GM23248 (cell line): ENCODE measurements around the gene TRIM72. TPM values are rescaled to one million over a fixed set of nuclear protein-coding genes. Genes with fewer than 3 reads are reported as not detected.

Experiments
- DNase-seq: peaks from one replicate; pipeline ENCODE4 v3.0.0-alpha.2; 2015
- H2AFZ ChIP-seq: fragments of 200-600 bp; sonication (generic); 2 replicates; pipeline ENCODE4 v1.6.1; 2016; ENCODE audit warnings: antibody characterized with exemption
- H3F3A ChIP-seq: fragments of 200-600 bp; sonication (generic); 2 replicates; pipeline ENCODE4 v1.6.1; 2016; ENCODE audit warnings: mild to moderate bottlenecking, antibody characterized with exemption, mixed run types; ENCODE audit not compliant: insufficient read depth
- H3K27ac ChIP-seq: fragments of 200-600 bp; sonication (generic); 2 replicates; pipeline ENCODE4 v1.5.1; 2016; ENCODE audit warnings: mild to moderate bottlenecking
- H3K27me3 ChIP-seq: fragments of 200-600 bp; sonication (generic); replicated peaks from 2 replicates; pipeline ENCODE4 v1.6.1; 2016; ENCODE audit warnings: mild to moderate bottlenecking; ENCODE audit not compliant: insufficient read depth
- H3K36me3 ChIP-seq: fragments of 200-600 bp; sonication (generic); 2 replicates; pipeline ENCODE4 v1.6.1; 2016; ENCODE audit warnings: low read depth, mild to moderate bottlenecking
- H3K4me1 ChIP-seq: fragments of 200-600 bp; sonication (generic); 2 replicates; pipeline ENCODE4 v1.6.1; 2016; ENCODE audit warnings: mild to moderate bottlenecking; ENCODE audit not compliant: insufficient read depth
- H3K4me2 ChIP-seq: fragments of 200-600 bp; sonication (generic); one replicate; pipeline ENCODE4 v1.6.1; 2016; ENCODE audit warnings: mild to moderate bottlenecking; ENCODE audit not compliant: unreplicated experiment
- H3K4me3 ChIP-seq: fragments of 200-600 bp; sonication (generic); 2 replicates; pipeline ENCODE4 v1.5.1; 2016; ENCODE audit warnings: mild to moderate bottlenecking
- H3K79me2 ChIP-seq: fragments of 200-600 bp; sonication (generic); 2 replicates; pipeline ENCODE4 v1.6.1; 2016; ENCODE audit warnings: mild to moderate bottlenecking; ENCODE audit not compliant: insufficient read depth
- H3K9ac ChIP-seq: fragments of 200-600 bp; sonication (generic); 2 replicates; pipeline ENCODE4 v1.6.1; 2016; ENCODE audit warnings: mild to moderate bottlenecking
- H3K9me2 ChIP-seq: fragments of 200-600 bp; sonication (generic); 2 replicates; pipeline ENCODE4 v1.6.1; 2016; ENCODE audit warnings: mixed run types, mild to moderate bottlenecking, moderate library complexity; ENCODE audit not compliant: insufficient read depth
- H3K9me3 ChIP-seq: fragments of 200-600 bp; sonication (generic); one replicate; pipeline ENCODE4 v1.6.1; 2017; ENCODE audit warnings: low read depth
- H4K20me1 ChIP-seq: fragments of 200-600 bp; sonication (generic); 2 replicates; pipeline ENCODE4 v1.6.0; 2016; ENCODE audit not compliant: insufficient read depth
- EZH2 ChIP-seq: fragments of 200-600 bp; sonication (generic); IDR thresholded peaks from 2 replicates; pipeline ENCODE4 v1.6.1; 2018; ENCODE audit warnings: antibody characterized with exemption, mild to moderate bottlenecking; ENCODE audit not compliant: insufficient read depth, poor library complexity, severe bottlenecking
- EZH2phosphoT487 ChIP-seq: fragments of 200-600 bp; sonication (generic); IDR thresholded peaks from 2 replicates; pipeline ENCODE4 v1.6.1; 2018; ENCODE audit warnings: antibody characterized with exemption, moderate library complexity, mild to moderate bottlenecking, low read depth; ENCODE audit not compliant: insufficient read depth
- WGBS, 2 experiments: methylation state at CpG; one replicate each; pipeline ENCODE4 v1.1.6; 2015 to 2017; ENCODE audit warnings: low lambda C conversion rate in 2 of 2, low coverage in 1 of 2; ENCODE audit errors: missing lambda C conversion rate in 2 of 2; 5-methylcytosine and 5-hydroxymethylcytosine counted together
- in situ Hi-C: fragments of 300-500 bp; cut with MboI; formaldehyde crosslinking; loops from 2 replicates; pipeline ENCODE4 v1.15.0; 2020
- polyA plus RNA-seq: library from polyadenylated mRNA; unstranded; fragments of >200 nt; fragmentation: Nextera tagmentation; extraction: Ambion mirVana; gene quantifications from 2 replicates; pipeline ENCODE4 v1.2.1, GENCODE V29; 2016
- total RNA-seq: library from RNA; depleted of rRNA; stranded (reverse); fragments of >200 nt; shearing (Covaris generic); gene quantifications from 2 replicates; pipeline ENCODE4 v1.2.3, GENCODE V29; 2014

The TRIM72 gene
- total and polyA plus RNA-seq, 2 experiments from 2014 or later = not detected

DNA sequence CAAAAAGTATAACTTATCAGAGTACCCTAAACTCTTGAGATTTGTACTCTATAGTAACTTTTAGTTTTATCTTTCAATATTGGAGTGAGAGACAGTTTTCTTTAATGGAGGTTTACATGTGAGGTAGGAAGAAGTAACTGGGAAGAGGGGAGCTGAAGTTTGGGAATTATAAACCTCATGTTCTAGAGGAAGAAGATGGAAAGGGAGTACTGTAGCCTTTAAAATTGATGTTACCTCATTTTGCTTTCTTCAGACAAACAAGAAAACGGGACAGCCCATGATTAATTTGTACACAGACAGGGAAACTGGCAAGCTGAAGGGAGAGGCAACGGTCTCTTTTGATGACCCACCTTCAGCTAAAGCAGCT lies 24.5 kb upstream of the TRIM72 start:
- Histone ChIP-seq H3K9ac (no peak overlapping the region), H3K9me2 (no peaks in the 10 kb centered on the region), H4K20me1 (peaks cover 19% of the 10 kb centered on the region), H3K36me3 (peaks cover 100% of the 10 kb centered on the region), H3K27me3 (no peaks in the 10 kb centered on the region), H3K4me2 (no peak overlapping the region), H3F3A (peaks cover 93% of the 10 kb centered on the region), H3K4me1 (no peaks in the 10 kb centered on the region), H3K4me3 (no peak overlapping the region), H3K27ac (0 out of 2 replicates have a peak overlapping the region, but pooled peaks have one; percentile 0), H3K9me3 (no peaks in the 10 kb centered on the region), H3K79me2 (peaks cover 97% of the 10 kb centered on the region), H2AFZ (no peak overlapping the region)
- in situ Hi-C loops = no loop called here
- 54 to 62% methylated on average over 2 of the region's 2 CpGs for WGBS, 2 experiments
- TF ChIP-seq EZH2phosphoT487 (no peak), EZH2 (no peak)
- DNase-seq = no peak

DNA sequence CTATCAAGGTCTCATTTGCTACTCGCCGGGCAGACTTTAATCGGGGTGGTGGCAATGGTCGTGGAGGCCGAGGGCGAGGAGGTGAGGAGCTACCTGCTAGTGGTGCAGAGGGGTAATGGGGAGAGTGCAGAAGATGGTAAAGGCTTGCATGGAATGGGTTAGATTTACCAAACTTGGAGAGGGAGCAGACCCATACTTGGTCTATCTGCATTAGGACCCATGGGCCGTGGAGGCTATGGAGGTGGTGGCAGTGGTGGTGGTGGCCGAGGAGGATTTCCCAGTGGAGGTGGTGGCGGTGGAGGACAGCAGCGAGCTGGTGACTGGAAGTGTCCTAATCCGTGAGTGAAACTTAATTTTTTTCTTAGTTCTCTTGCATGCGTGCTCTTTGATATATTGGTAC lies 23.9 kb upstream of the TRIM72 start:
- H3K4me3 ChIP-seq = no peak overlapping the region
- 91% methylated on average over 12 of the region's 12 CpGs for WGBS, 2 experiments
- H3K9me3 ChIP-seq = no peaks in the 10 kb centered on the region
- TF ChIP-seq EZH2phosphoT487 (no peak), EZH2 (no peak)
- H3K27ac ChIP-seq = no peak overlapping the region
- H3K4me2 ChIP-seq = no peak overlapping the region
- no peaks in the 10 kb centered on the region for H3K4me1 ChIP-seq
- peaks cover 100% of the 10 kb centered on the region for H3F3A ChIP-seq
- no peak overlapping the region for H3K9ac ChIP-seq
- H2AFZ ChIP-seq = no peak overlapping the region
- peaks cover 100% of the 10 kb centered on the region for H3K36me3 ChIP-seq
- no peaks in the 10 kb centered on the region for H3K9me2 ChIP-seq
- H3K79me2 ChIP-seq = peaks cover 91% of the 10 kb centered on the region
- in situ Hi-C loops = no loop called here
- no peak for DNase-seq
- H3K27me3 ChIP-seq = no peaks in the 10 kb centered on the region
- H4K20me1 ChIP-seq = peaks cover 14% of the 10 kb centered on the region

DNA sequence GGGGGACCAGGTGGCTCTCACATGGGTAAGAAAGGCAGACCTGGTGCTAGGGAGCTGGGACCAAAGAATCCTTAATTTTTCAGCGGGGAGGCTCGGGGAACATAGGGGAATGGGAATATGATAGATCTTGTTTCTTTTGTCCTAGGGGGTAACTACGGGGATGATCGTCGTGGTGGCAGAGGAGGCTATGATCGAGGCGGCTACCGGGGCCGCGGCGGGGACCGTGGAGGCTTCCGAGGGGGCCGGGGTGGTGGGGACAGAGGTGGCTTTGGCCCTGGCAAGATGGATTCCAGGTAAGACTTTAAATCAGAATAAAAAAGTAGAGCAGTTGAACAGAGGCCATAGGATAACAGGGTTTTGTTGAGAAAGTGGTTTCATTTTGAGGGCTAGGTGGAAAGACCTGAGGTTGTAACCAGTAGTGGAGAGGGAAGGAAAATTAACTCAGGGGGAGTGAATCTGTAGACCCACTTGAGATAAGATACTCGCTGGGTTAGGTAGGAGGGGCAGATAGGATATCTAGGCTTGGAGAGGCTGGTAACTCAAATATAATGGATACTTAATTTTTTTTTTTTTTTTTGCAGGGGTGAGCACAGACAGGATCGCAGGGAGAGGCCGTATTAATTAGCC lies 23.0 kb upstream of the TRIM72 start:
- Histone ChIP-seq H3K27ac (0 out of 2 replicates have a peak overlapping the region, but pooled peaks have one; percentile 4), H3K9ac (no peak overlapping the region), H3K4me2 (no peak overlapping the region), H4K20me1 (peaks cover 12% of the 10 kb centered on the region), H3K9me3 (no peaks in the 10 kb centered on the region), H3K9me2 (no peaks in the 10 kb centered on the region), H3K27me3 (no peaks in the 10 kb centered on the region), H3K36me3 (peaks cover 100% of the 10 kb centered on the region), H3K4me3 (no peak overlapping the region), H3K4me1 (no peaks in the 10 kb centered on the region), H3F3A (peaks cover 100% of the 10 kb centered on the region), H3K79me2 (peaks cover 90% of the 10 kb centered on the region), H2AFZ (no peak overlapping the region)
- in situ Hi-C loops = no loop called here
- no peak for TF ChIP-seq EZH2phosphoT487
- no peak for TF ChIP-seq EZH2
- WGBS, 2 experiments = 96 to 98% methylated on average over 17 of the region's 17 CpGs
- DNase-seq = no peak

DNA sequence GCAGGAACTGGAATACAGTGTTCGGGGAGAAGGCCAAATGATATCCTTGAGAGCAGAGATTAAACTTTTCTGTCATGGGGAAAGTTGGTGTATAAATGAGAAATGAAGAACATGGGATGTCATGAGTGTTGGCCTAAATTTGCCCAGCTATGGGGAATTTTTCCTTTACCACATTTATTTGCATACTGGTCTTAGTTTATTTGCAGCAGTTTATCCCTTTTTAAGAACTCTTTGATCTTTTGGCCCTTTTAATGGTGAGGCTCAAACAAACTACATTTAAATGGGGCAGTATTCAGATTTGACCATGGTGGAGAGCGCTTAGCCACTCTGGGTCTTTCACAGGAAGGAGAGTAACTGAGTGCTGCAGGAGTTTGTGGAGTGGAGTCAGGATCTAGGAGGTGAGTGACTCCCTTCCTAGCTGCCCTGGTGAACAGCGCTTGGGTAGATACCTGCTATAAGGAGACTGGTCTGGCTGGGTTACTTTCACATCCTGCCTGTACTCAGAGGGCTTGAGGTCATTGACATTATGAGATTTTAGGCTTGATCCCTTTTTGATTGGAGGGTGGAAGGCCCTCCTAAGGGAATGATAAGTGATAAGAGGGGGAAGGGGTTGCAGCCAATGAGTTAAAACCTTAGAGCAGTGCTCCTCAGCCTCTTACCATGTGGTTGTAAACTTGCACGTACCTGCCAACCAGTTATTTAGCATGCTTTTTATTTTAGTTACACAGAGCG lies 22.1 kb upstream of the TRIM72 start:
- H3K27ac ChIP-seq = no peak overlapping the region
- in situ Hi-C loops = no loop called here
- no peak overlapping the region for H3K9ac ChIP-seq
- no peak overlapping the region for H3K4me2 ChIP-seq
- H3K9me3 ChIP-seq = no peaks in the 10 kb centered on the region
- H3K36me3 ChIP-seq = peaks cover 100% of the 10 kb centered on the region
- WGBS, 2 experiments = 82 to 83% methylated on average over 5 of the region's 5 CpGs
- peaks cover 3% of the 10 kb centered on the region; the same call in 1 of the 2 replicates for H4K20me1 ChIP-seq
- H3K79me2 ChIP-seq = peaks cover 87% of the 10 kb centered on the region
- no peaks in the 10 kb centered on the region for H3K9me2 ChIP-seq
- H3K4me1 ChIP-seq = no peaks in the 10 kb centered on the region
- H3K4me3 ChIP-seq = no peak overlapping the region
- no peak overlapping the region for H2AFZ ChIP-seq
- DNase-seq = no peak
- TF ChIP-seq EZH2phosphoT487 (no peak), EZH2 (no peak)
- H3K27me3 ChIP-seq = no peaks in the 10 kb centered on the region
- H3F3A ChIP-seq = peaks cover 99% of the 10 kb centered on the region
